HepG2 (cell line): ENCODE results near the gene GDF7. TPM values are rescaled to one million over a fixed set of nuclear protein-coding genes. Genes with fewer than 3 reads are reported as not detected.

Experiments
- ASH2L ChIP-seq: fragments of 300-600, 200-600 bp; sonication (generic); IDR thresholded peaks from 2 replicates; pipeline ENCODE4 v1.7.0; 2017; ENCODE audit warnings: low read depth, mild to moderate bottlenecking, moderate library complexity, mixed read lengths, low read length; ENCODE audit not compliant: insufficient read length
- HDAC1 ChIP-seq: sonication (generic); formaldehyde crosslinking; IDR thresholded peaks from 2 replicates; pipeline ENCODE4 v1.5.1; 2020; ENCODE audit warnings: mild to moderate bottlenecking, missing genetic modification reagents
- LCORL ChIP-seq, 2 experiments: fragments of 450-650 bp in 1 of 2; sonication (generic) in 1 of 2; formaldehyde crosslinking in 1 of 2; IDR thresholded peaks; 2 replicates each; pipeline versions ENCODE4 v1.5.0 to v1.6.1; 2017 to 2020; ENCODE audit warnings: antibody characterized with exemption in 1 of 2, missing genetic modification reagents in 1 of 2
- MAFG ChIP-seq: sonication (generic); formaldehyde crosslinking; IDR thresholded peaks from 2 replicates; pipeline ENCODE4 v1.5.1; 2020; ENCODE audit warnings: mild to moderate bottlenecking, missing genetic modification reagents
- MAFK ChIP-seq, 2 experiments: IDR thresholded peaks in 1 of 2; conservative IDR thresholded peaks in 1 of 2; 2 replicates each; pipeline ENCODE4 v1.6.1; 2011; ENCODE audit warnings: improper control_type of control experiment in 2 of 2, low read length in 2 of 2
- ZNF224 ChIP-seq: sonication (generic); formaldehyde crosslinking; IDR thresholded peaks from 2 replicates; pipeline ENCODE4 v1.5.0; 2020; ENCODE audit warnings: mild to moderate bottlenecking, missing genetic modification reagents
- ZNF367 ChIP-seq: sonication (generic); formaldehyde crosslinking; IDR thresholded peaks from 2 replicates; pipeline ENCODE4 v1.4.0; 2020; ENCODE audit warnings: missing genetic modification reagents, borderline replicate concordance
- ZNF737 ChIP-seq: sonication (generic); formaldehyde crosslinking; IDR thresholded peaks from 2 replicates; pipeline ENCODE4 v1.5.0; 2020; ENCODE audit warnings: missing genetic modification reagents, mild to moderate bottlenecking, borderline replicate concordance
- ZNF761 ChIP-seq: sonication (generic); formaldehyde crosslinking; conservative IDR thresholded peaks from 2 replicates; pipeline ENCODE4 v1.4.0; 2020; ENCODE audit warnings: mild to moderate bottlenecking, missing genetic modification reagents
- ZNF790 ChIP-seq: sonication (generic); formaldehyde crosslinking; IDR thresholded peaks from 2 replicates; pipeline ENCODE4 v1.8.0; 2022; ENCODE audit warnings: missing genetic modification reagents, mild to moderate bottlenecking, borderline replicate concordance
- polyA plus RNA-seq, 8 experiments: library from polyadenylated mRNA; depleted of rRNA in 3 of 8; stranded (reverse) in 7 of 8; unstranded in 1 of 8; fragments of >200 nt; fragmentation: Illumina TruSeq in 4 of 8; extraction: Trizol in 4 of 8; gene quantifications; 2 replicates each; pipeline versions ENCODE4 v1.2.1 to v1.2.3, GENCODE V29; 2011 to 2016; ENCODE audit warnings: low read depth in 4 of 8, missing spikeins in 1 of 8, mixed read lengths in 1 of 8; ENCODE audit not compliant: insufficient read depth in 1 of 8
- total RNA-seq, 5 experiments: library from RNA; depleted of rRNA; stranded (reverse); fragments of >200 nt; fragmentation: Illumina TruSeq; extraction: Trizol; gene quantifications; 2 replicates each; pipeline ENCODE4 v1.2.3, GENCODE V29; 2016; ENCODE audit warnings: low read depth in 1 of 5
- TF ChIP-seq, protein P1 (sequence below): sonication (generic); formaldehyde crosslinking; IDR thresholded peaks from 2 replicates; pipeline ENCODE4 v1.5.0; 2020; ENCODE audit warnings: missing genetic modification reagents
- TF ChIP-seq, protein P2 (sequence below): sonication (generic); formaldehyde crosslinking; IDR thresholded peaks from 2 replicates; pipeline ENCODE4 v1.5.0; 2020; ENCODE audit warnings: mild to moderate bottlenecking, missing genetic modification reagents, borderline replicate concordance
- TF ChIP-seq, protein P3 (sequence below): sonication (generic); formaldehyde crosslinking; IDR thresholded peaks from 2 replicates; pipeline ENCODE4 v1.4.0; 2020; ENCODE audit warnings: missing genetic modification reagents

GDF7 gene
- total and polyA plus RNA-seq, 2 of the 13 experiments (the other 11 are each of a cell fraction or from before 2014, with no cell fraction given), result 1.6 to 15.0 TPM

DNA sequence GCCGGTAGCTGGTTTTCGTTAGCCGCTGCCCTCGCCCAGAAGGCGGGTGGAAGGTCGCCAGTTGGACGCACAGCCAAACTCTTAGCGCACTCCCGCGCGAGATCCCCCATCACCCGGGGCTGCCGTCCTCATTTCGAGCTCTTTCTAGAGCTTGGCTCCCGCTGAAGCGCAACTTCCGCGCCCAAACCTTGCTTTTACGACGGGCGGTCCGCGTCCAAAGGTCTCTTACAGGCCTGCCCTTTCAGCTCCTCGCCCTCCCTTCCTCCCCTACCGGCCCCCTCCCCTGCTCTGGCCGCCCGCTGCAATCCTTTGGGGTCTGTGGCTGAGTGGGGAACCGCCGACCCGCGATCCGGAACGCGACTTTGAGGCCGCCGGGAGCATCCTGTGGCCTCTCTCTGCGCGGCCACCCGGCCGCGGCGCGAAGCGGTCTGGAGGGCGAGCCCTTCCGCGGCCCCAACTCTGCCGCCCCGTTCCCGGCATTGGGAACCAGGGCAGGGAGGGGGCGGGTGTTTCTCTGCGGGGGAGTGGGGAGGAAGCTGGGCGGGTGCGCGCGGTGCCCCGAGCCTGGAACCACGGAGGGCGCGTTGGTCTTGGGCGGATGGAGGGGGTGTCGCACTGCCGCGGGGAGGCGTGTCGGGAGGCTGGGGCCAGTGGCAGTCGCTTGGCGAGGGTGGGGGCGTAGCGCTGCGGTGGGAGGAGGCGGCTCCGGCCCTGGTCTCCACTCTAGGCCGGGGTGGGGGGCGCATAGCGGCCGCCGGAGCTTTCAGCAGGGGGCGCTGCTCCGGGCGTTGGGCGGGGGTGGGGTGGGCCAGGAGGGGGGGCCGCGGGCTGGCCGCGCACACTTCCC lies at the start of gene GDF7 (continued):
- 0 out of 2 replicates have a peak, but pooled peaks have one; percentile 71 for TF ChIP-seq ZNF761
- no peak for TF ChIP-seq ASH2L
- no peak for TF ChIP-seq MAFG (CRISPR knock-in tag)
- peak; percentile 36; the same call in 1 of the 2 replicates for TF ChIP-seq HDAC1 (CRISPR knock-in tag)
- TF ChIP-seq, protein P1, sequence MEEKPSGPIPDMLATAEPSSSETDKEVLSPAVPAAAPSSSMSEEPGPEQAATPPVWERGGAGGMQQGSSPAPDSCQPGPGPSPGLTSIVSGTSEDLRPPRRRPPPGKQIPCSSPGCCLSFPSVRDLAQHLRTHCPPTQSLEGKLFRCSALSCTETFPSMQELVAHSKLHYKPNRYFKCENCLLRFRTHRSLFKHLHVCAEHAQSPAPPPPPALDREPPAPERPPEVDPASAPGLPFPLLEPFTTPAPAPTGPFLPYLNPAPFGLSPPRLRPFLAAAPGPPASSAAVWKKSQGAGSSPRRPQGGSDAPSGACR (CRISPR knock-in tag), result no peak
- no peak for TF ChIP-seq ZNF790
- no peak for TF ChIP-seq ZNF224
- TF ChIP-seq, protein P2, sequence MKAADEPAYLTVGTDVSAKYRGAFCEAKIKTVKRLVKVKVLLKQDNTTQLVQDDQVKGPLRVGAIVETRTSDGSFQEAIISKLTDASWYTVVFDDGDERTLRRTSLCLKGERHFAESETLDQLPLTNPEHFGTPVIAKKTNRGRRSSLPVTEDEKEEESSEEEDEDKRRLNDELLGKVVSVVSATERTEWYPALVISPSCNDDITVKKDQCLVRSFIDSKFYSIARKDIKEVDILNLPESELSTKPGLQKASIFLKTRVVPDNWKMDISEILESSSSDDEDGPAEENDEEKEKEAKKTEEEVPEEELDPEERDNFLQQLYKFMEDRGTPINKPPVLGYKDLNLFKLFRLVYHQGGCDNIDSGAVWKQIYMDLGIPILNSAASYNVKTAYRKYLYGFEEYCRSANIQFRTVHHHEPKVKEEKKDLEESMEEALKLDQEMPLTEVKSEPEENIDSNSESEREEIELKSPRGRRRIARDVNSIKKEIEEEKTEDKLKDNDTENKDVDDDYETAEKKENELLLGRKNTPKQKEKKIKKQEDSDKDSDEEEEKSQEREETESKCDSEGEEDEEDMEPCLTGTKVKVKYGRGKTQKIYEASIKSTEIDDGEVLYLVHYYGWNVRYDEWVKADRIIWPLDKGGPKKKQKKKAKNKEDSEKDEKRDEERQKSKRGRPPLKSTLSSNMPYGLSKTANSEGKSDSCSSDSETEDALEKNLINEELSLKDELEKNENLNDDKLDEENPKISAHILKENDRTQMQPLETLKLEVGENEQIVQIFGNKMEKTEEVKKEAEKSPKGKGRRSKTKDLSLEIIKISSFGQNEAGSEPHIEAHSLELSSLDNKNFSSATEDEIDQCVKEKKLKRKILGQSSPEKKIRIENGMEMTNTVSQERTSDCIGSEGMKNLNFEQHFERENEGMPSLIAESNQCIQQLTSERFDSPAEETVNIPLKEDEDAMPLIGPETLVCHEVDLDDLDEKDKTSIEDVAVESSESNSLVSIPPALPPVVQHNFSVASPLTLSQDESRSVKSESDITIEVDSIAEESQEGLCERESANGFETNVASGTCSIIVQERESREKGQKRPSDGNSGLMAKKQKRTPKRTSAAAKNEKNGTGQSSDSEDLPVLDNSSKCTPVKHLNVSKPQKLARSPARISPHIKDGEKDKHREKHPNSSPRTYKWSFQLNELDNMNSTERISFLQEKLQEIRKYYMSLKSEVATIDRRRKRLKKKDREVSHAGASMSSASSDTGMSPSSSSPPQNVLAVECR (CRISPR knock-in tag), result peak; percentile 32; the same call in 1 of the 2 replicates
- TF ChIP-seq, protein P3, sequence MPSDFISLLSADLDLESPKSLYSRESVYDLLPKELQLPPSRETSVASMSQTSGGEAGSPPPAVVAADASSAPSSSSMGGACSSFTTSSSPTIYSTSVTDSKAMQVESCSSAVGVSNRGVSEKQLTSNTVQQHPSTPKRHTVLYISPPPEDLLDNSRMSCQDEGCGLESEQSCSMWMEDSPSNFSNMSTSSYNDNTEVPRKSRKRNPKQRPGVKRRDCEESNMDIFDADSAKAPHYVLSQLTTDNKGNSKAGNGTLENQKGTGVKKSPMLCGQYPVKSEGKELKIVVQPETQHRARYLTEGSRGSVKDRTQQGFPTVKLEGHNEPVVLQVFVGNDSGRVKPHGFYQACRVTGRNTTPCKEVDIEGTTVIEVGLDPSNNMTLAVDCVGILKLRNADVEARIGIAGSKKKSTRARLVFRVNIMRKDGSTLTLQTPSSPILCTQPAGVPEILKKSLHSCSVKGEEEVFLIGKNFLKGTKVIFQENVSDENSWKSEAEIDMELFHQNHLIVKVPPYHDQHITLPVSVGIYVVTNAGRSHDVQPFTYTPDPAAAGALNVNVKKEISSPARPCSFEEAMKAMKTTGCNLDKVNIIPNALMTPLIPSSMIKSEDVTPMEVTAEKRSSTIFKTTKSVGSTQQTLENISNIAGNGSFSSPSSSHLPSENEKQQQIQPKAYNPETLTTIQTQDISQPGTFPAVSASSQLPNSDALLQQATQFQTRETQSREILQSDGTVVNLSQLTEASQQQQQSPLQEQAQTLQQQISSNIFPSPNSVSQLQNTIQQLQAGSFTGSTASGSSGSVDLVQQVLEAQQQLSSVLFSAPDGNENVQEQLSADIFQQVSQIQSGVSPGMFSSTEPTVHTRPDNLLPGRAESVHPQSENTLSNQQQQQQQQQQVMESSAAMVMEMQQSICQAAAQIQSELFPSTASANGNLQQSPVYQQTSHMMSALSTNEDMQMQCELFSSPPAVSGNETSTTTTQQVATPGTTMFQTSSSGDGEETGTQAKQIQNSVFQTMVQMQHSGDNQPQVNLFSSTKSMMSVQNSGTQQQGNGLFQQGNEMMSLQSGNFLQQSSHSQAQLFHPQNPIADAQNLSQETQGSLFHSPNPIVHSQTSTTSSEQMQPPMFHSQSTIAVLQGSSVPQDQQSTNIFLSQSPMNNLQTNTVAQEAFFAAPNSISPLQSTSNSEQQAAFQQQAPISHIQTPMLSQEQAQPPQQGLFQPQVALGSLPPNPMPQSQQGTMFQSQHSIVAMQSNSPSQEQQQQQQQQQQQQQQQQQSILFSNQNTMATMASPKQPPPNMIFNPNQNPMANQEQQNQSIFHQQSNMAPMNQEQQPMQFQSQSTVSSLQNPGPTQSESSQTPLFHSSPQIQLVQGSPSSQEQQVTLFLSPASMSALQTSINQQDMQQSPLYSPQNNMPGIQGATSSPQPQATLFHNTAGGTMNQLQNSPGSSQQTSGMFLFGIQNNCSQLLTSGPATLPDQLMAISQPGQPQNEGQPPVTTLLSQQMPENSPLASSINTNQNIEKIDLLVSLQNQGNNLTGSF, result no peak
- TF ChIP-seq ZNF367 (CRISPR knock-in tag), result no peak
- no peak for TF ChIP-seq LCORL (IDR thresholded peaks at IDR 0.05)
- peak; percentile 85 for TF ChIP-seq LCORL (CRISPR knock-in tag; IDR thresholded peaks at IDR 0.05)
- no peak for TF ChIP-seq MAFK (conservative IDR thresholded peaks at IDR 0.05 in 1 of 2, IDR thresholded peaks at IDR 0.05 in 1 of 2; ENCODE audit: low read length in 2 of 2)
- TF ChIP-seq ZNF737, result no peak
